Stimulated activated CD8-positive, alpha-beta memory T cell treated with anti-CD3 and anti-CD28 coated beads, Interleukin-4, amount 100 ng/mL, for 4 hours (primary cell): ENCODE results near the gene OTULIN.

Experiments used
- DNase-seq, 2 donors: peaks; one replicate each; pipeline ENCODE4 v3.0.0-alpha.2; 2020; ENCODE audit warnings: low read depth in 2 of 2, low spot score in 1 of 2

OTULIN gene

DNA sequence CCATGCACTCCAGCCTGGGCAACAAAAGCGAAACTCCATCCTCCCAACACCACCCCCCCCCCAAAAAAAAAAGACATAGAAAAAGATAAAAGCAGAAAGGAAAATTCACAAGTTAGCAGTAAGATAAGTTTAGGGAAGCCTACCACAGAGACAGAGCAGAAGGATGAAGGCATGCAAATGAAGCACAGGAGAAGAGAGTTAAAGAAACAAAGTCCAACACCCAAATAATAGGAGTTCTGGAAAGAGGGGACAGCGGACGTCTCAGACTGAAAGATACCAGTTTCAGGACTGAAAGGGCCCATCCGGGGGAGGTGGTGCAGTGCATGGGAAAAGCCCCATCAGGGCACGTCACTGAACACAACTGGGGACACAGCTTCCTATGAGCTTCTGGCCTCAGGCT lies 54.3 kb downstream of the OTULIN start:
- DNase-seq = no peak

DNA sequence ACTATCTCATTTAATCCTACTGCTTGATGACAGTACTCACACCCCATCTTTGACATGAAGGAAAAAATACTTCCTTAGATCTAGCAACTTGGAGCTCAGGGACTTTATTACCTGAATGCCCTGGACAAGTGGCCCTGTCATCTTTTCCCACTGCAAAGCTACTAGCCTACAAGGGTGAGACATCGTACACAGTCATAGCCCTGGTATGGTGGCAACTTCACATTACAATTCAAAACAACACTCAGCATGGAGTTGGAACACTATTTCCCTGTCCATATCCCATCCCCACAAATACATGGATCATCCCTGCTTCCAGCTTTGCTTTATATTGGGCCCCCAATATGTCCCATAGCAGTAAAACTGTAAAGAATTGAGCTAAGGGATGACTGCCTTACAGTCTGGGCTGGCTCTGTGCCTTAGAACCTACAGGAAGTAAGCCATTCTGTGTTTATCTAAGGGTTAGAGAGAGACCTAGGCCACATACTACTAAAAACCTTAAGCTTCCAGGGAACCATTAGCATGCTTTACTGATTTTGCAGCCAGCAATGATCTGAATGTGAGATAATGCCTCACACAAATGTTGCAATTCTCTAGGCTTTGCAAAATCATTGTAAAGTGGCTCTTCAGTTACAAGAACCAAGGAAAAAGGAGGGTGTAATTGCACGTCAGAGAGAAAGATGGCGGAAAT lies 55.9 kb downstream of the OTULIN start:
- no peak for DNase-seq

DNA sequence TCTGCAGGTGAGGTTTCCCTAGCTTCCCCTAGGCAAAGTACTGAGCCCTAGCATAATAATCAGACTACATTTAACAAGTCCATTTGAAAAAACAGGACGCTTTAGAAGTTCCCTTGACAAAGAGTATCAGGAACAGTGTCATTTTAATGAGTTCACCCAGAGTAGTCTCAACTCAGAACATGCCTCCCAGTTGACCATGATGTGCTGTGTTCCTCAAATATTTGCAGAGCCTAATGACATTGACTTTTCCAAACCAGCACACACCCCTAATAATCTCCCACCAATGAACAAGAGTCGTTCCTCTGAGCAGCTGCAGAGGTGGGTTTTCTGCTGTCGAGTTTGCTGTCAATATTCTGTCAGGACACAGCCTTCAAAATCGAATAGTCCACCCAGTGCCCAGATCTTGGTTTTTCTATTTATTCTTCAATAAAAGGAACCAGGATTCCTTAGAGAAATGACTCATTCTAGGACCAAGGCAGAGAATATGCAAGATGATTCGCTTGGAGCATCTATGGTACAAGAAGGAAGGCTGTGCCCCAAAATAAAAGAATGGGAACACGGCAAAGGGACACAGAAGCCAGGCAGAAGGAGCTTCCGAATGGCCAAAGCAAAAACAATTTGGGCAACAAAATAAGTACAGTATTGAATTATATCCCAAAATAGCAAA lies 57.6 kb downstream of the OTULIN start:
- no peak for DNase-seq

DNA sequence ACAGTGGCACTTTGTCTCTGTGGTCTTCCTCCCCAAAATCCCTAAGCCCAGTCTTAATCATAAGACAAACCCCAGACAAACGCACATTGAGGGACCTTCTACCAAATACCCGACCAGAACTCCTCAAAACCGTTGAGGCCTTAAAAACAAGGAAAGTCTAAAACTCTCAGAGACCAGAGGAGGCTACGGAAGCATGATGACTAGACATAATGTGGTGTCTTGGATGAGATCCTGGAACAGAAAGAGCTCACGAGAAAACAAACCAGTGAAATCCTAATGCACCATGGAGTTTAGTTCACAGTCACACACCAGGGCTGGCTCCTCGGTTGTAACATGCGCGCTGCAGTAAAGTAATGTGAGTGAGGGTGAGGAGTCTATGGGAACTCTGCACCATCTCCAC lies 58.4 kb downstream of the OTULIN start:
- DNase-seq = no peak

GRCh38 chr5:14723701-14724132 lies 59.2 kb downstream of the OTULIN start:
- no peak for DNase-seq

- DNase-seq = no peak
Measured at GRCh38 chr5:14724633-14725032, 60.1 kb downstream of the OTULIN start.

DNA sequence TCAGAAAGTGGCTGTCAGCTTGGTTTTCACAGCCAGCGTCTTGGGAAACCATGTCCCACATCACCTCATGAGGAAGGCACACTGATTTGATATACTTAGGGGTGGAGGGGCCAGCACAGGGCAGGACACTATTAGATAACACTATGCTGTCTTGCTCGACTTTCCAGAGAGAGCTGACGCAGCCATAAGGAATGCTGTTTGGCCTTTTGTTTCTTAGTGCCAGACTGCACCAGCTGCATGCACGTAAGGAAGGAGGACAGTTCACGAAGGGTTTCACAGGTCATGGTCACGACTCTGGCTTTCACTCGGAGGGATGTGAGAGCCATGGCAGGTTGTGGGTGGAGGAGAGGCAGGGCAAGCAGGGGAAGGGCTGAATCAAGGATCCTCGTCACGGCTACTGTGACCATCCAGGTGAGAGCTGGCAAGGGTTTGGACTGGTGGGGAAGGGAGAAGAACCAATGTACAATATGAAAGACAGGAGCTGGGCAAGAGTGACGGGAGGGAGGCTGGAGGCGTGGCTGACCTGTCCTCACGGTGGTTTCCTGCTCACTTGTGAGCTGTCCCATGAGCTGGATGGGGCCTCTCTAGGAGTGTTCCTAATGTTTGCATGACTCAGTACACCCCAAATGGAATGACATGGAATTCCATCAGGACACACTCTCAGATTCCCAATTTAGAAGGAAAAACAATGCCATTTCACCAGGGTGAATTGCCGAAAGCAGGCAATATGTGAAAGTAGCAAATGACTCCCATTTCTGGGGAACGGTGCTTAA lies 61.7 kb downstream of the OTULIN start:
- no peak for DNase-seq

DNA sequence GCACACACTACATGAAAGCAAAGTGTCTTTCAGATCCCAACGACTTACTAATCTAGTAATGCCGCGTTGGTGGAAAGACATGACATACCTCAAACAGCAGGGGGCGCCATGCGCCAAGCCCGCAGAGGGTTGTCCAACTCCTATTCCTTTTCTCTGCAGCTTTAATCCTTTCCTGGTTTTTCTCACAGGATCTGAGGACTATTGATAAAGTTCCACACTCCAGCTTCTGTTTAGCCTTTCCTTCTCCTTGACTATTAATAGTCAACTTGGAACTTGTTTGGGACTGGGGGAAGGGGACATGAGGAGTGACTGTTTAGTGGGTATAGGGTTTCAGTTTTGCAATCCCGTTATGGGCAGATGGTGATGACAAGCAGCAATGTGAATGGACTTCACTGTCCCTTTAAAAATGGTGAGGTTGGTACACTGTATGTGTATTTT lies 62.9 kb downstream of the OTULIN start:
- peak; percentile 31 to 59 for DNase-seq

DNA sequence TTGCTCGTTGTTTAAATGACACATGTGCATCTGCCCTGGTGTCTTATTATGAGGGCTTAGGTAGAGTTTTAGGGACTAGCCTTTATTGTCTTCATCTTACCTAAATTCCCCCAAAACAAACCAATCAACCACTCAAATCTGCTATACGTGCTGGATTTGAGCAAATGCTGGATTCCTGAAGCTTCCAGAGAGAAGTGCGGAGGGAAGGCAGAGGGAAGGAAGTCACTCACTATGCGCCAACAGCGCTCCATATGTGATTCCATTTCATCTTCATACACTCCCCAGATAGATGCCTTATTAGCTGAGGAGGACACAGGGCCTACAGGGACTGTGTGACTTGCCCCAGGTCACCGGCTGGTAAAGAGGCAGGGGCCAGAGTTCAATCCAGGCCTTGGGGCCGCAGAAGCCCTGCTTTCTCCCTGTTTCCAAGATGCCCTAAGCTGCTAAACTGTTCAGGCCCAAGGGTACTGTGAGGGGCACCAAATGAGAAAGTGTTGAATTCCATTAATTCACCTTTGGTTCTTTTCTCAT lies 63.5 kb downstream of the OTULIN start:
- no peak for DNase-seq

- DNase-seq = no peak
Measured at GRCh38 chr5:14728459-14728938, 64.0 kb downstream of the OTULIN start.

DNA sequence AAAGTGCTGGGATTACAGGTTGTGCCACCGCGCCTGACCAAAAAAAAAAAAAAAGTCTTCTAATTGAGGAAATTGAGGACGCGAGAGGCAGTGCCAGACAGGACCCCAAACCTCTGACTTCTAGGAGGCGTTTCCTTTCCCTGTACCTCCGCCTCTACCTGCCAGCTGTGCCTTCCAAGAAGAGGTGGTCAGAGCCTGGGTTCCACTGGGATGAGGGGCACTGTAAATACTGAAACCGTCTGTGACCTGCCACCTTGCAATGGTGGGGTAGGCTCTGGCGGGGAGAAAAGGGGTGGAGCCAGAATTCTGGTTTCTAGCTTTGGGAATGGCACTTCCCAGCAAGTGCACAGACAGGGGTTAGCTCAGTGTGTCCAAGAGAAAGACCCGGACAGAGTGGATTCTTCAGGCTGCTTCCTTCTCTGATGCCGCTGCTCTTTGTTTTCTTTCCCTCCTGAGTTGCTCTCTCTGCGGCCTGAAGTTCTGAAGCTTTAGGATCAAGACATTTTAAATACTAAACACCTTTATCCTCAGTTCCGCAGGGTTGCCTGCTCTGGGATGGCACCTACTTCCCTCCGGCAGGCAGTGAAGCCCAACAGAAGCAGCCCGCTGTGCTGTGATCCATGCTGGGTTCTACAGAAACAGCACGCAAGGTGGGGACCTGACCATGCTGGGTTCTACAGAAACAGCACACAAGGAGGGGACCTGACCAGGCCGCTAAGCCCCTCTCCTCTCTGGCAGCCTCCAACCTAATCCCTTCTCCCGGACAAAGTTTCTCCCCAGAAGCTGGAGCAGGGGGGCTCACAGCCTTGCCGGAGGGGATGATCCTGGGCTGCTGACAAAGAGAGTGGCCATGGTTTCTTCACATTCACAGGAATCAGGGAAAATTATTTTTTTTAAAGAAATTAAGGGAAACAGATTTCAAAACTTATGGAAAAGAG lies 65.2 kb downstream of the OTULIN start:
- DNase-seq = no peak

DNA sequence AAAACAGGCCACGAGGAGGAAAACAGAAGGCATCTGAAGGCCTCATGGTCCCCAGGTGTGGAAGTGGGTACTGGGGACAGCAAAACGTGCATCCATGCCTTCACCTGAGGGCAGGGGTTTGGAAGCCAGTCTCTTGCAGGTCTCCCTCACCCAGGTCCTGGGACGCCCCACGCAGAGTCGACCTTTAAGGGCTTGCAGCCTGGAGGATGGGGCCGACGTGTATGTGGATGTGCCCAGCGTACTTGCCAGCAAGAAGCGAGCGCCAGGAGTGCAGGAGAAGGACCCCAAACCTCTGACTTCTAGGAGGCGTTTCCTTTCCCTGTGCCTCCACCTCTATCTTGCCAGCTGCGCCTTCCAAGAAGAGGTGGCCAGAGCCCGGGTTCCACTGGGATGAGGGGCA lies 65.9 kb downstream of the OTULIN start:
- no peak for DNase-seq

GRCh38 chr5:14730881-14731280 lies 66.4 kb downstream of the OTULIN start:
- DNase-seq = no peak

- no peak for DNase-seq
Measured at GRCh38 chr5:14732991-14733390, 68.5 kb downstream of the OTULIN start.

- DNase-seq = no peak
Measured at GRCh38 chr5:14733661-14734060, 69.1 kb downstream of the OTULIN start.

GRCh38 chr5:14734396-14734795 lies 69.9 kb downstream of the OTULIN start:
- DNase-seq = no peak

DNA sequence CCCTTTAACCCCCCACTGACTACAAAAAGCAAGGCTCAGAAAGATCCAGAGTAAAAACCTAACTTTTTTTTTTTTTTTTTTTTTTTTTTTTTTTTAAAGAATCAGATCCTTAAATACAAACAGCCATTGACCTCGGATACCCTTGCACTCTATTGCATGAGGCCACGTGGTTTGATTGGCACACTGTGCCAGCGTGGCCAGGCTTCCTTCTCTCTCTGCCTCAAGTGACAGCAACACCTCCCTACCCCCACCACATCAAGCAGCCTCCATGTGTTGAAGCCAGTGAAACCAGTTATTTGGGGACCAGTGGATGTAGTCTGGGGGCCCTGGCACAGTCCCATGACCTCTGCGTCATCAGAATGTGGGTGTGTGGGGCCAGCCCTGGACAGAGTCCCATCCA lies 71.4 kb downstream of the OTULIN start:
- DNase-seq = no peak

- no peak for DNase-seq
Measured at GRCh38 chr5:14737291-14737690, 72.8 kb downstream of the OTULIN start.

GRCh38 chr5:14738050-14738449 lies 73.5 kb downstream of the OTULIN start:
- no peak for DNase-seq

DNA sequence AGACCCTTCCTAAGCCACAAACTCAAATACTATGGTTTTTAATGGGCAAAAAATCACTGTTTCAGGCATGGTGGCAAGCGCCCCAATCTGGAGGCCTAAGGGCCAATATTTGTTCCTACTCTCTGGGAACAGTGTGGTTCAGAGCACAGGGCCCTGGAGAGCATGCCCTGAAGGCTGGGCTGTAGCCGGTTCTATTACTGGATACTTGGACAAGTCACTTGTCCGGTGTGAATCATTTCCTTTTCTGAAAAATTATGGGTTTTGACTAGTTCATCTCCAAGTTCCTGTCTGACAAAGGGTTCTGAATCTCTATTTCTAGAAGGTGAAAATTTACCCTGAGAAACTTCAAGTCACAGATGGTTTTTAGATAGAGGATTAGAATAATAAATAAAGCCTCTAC lies 75.0 kb downstream of the OTULIN start:
- no peak for DNase-seq

DNA sequence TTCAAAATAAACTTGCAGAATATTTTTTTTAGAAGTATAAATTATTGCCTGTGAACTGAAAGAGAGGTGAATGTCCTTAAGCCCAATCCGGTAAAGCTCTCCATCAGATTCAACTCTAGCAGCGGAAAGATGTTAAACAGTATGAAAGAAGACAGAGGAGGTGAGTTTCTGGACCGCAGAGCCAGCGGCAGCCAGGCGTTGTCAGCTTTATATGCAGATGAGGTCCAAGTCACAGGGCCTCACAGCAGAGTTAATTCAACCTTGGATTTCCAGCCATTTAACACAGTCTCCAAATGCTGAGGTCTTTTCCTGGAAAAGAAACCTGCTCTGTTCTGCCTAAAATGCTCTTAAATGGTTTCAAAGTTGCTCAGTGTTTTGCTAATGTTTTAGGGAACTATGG lies 75.5 kb downstream of the OTULIN start:
- DNase-seq = no peak
